Subcutaneous adipose tissue (tissue), 4 donors: ENCODE data around the gene TRPV3. TPM values are rescaled to one million over a fixed set of nuclear protein-coding genes. Genes with fewer than 3 reads are reported as not detected.

Experiments
- CTCF ChIP-seq: fragments of 450-650 bp; IDR thresholded peaks from one replicate; pipeline ENCODE4 v1.5.1; 2016; ENCODE audit warnings: low read depth, mild to moderate bottlenecking, control low read depth, antibody characterized with exemption, moderate library complexity
- total RNA-seq, 4 donors: library from RNA; depleted of rRNA; stranded (reverse); fragments of >200 nt; gene quantifications; one replicate each; pipeline ENCODE4 v1.1.0, GENCODE V29; 2016

The TRPV3 gene
- total RNA-seq, 4 donors from 2014 or later = 0.16 to 2.8 (median 1.3) TPM

GRCh38 chr17:3589784-3590183, 32.2 kb upstream of the TRPV3 start:
- TF ChIP-seq CTCF = no peak

GRCh38 chr17:3585826-3586225, 28.2 kb upstream of the TRPV3 start:
- TF ChIP-seq CTCF = no peak

DNA sequence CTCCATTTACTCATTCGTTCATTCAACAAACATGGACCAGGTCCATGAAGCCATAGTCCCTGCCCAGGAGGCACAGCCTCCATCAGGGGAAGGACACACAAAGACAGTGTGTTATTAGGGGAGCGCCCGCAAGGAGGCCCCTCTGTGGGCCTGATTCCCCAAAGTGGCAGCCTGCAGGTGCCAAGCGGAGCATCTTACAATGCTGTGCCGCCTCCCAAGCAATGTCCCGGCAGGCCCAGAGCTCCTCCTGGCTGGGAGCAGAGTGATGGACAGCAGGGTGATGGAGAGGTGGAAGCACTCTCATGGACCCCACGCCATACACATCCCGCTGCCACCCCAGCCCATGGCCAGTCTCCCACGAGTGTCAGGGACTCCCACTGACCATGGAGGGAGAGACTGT, 25.8 kb upstream of the TRPV3 start:
- no peak for TF ChIP-seq CTCF

DNA sequence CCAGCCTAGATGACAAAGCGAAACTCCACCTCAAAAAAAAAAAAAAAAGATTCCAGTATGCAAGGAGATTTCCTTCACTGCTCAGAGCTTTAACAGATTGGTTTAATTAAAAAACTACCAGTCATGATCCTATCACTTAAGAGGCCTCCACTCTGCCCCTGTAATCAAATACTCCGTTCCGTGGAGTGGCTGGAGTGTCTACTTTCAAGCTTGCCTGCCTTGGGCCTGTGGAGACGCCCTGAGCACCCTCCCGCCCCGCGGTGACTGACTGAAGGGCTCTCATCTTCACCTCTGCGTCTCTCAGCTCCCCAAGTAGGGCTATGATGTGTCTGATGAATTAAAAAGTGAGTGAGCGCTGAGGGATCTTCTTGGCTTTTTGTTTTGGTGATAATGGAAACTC, 25.3 kb upstream of the TRPV3 start:
- TF ChIP-seq CTCF = no peak

DNA sequence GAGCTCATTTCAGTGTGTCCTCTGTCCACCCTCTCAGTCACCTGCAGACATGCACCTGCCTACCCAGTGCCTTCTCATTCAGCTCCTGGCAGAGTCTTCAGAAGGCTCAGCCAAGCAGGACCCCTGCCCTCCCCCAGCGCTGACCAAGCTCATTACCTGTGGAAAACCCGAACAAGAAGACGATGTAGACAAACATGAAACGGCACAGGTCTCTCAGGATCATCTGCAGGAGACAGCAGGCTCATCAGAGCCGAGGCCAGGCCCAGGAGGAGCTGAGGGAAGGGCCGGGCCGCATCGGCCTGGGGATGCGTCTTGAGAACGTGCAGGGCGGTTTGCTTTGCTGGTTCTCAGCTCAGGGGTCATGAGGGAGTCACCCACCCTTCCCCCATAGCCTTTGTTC, 19.4 kb upstream of the TRPV3 start:
- no peak for TF ChIP-seq CTCF

DNA sequence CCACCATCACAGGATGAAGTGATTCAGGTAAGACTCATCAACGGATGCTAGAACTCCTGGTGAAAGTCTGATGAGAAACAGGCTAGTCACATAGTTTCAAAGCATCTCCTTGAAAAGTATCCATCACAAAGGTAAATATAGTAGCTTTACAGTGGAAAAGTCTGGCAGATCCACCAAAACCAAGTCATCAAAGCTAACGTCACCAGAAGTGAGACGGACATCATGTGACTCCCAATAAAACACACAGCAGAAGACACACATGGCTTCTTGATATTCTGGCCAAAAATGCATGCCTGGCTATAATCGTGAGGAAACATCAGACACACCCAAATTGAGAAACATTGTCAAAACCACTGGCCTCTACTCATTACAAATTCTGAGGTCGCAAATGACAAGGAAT, 17.9 kb upstream of the TRPV3 start:
- TF ChIP-seq CTCF = no peak

DNA sequence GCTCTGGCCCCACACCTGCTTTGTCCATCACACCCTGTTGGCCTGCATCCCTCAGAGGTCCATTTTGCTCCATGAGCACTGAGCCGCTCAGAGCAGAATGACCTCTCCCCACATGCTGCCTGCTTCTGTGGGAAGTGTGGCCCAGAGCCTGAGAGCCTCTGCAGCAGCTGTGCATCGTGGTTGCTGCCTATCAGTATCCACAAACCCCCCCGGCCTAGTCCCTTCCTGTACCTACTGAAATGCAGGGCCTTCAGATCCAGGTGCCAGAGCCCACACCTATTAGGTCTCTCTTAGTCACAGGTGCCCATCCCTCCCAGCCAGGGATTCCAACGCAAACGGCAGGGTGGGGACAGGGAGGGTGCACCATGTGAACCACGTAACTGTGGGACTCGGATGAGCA, 16.6 kb upstream of the TRPV3 start:
- no peak for TF ChIP-seq CTCF
